ENCODE data around the gene TEAD2. TPM values are rescaled to one million over a fixed set of nuclear protein-coding genes. Genes with fewer than 3 reads are reported as not detected.

The TEAD2 gene
- total RNA-seq, 1 donor from 2014 or later = 62.7 TPM

DNA sequence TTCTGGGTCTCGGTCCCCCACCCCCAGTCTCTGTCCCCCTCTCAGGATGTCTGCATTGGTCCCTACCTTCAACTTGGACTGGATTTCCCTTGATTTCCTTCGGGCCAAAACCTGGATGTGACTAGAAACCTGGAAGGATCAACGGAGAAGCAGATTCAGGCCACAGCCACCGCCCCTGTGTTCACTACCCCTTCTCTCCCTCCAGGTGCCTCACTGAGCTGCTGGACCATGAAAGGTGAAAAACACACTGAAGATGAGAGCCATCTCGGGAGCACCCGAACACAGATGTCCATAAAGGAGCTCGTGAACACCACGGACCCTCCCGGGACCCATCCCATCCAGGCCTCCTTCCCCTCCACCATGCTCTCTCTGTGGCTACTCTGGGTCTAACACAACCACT is 5.0 kb downstream of the TEAD2 start:
- no peak for ATAC-seq
- intact Hi-C loops (cut with micrococcal nuclease) = no loop called here
- DNase-seq = no peak

DNA sequence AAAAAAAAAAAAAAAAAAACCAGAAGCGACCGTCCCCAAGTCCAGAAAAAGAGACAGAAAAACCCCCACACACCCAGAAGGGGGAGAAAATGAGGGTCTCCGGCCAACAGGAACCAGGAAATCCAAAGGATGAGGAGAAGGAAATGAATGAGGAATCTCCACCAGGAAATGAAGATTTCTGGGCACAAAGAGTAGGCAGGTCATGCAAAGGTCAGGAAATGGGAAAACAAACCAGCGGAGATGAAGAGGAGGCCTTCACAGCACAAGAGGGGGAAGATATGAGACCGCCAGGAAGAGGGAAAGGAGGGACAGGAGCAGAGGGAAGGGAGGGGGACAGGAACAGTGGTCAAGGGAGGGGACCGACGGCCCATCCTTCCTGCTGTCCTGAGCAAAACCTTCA is 5.8 kb downstream of the TEAD2 start:
- intact Hi-C loops (cut with micrococcal nuclease) = no loop called here
- DNase-seq = no peak
- ATAC-seq = no peak

DNA sequence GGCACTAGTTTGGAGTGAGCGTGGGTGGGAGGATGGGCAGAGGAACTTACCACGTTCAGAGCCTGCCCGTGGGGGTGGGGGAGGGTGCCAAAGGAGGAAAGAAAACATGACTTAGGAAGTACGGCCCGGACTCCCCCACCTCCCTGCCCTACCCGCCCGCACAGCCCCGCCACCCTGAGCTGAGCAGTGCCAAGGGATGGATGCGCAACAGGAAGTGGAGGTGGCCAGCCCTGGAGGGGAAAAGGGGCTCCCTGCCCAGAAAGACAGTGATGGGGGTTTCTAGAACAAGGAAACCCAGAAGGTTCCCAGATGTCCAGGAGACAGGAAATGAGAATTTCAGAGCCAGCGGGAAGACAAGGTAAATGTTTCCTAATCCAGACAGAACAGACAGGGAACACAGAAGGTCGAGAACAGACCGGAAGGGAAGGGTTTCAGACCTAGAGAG is 6.3 kb downstream of the TEAD2 start:
- intact Hi-C loops (cut with micrococcal nuclease) = no loop called here
- ATAC-seq = peak; percentile 30
- peak; percentile 51 for DNase-seq

DNA sequence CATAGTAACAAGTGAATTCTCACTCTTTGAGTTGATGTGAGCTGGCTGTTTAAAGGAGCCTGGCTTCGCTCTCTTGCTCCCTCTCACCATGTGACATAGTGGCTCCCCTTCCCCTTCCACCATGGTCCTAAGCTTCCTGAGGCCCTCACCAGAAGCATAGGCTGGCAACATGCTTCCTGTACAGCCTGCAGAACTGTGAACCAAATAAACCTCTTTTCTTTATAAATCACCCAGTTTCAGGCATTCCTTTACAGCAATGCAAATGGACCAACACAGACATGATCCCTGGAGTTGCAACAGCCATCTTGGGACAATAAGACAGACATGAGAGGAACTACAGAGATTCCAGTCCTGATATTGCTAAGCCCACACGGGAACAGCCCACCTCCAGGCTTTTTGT is 12.6 kb downstream of the TEAD2 start:
- intact Hi-C loops (cut with micrococcal nuclease) = no loop called here
- ATAC-seq (no peak), DNase-seq (no peak)

DNA sequence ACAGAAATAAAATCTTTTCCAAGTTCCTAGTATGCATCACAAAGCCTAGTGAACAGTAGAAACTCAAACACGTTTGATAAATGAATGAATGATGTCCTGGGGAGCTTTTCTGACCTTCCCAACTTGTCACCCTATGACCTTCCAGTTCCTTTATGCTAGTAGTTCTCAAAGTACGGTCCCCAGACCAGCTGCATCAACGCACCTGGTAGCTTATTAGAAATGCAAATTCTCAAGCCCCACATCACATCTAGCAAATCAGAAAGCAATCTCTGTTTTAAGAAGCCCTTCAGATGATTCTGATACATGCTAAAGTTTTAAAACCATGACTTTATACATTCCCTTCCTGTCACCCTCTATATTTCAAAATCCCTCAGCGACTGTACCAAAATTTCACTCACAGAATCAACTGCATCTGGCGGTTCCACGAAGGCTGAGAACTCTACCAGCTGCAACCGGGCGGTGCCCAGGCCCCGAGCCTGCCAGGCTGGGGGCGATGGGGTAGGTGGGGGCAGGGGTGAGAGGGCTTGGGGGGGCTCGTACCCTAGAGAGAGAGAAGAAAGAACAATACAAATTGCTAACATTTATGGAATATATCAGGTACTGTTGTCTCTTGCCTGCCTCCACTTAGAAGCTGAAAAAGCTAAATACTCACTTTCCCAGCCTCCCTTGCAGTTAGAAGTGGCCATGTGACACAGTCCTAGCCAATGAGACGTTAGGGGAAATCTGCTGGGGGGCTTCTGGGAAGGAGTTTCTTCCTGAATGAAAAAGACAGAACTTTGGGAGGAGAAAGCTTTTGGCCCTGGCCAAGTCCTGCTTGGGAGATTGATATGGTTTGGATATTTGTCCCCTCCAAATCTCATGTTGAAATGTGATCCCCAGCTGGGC is 13.7 kb downstream of the TEAD2 start:
- intact Hi-C loops (cut with micrococcal nuclease) = no loop called here
- ATAC-seq (no peak), DNase-seq (no peak)

DNA sequence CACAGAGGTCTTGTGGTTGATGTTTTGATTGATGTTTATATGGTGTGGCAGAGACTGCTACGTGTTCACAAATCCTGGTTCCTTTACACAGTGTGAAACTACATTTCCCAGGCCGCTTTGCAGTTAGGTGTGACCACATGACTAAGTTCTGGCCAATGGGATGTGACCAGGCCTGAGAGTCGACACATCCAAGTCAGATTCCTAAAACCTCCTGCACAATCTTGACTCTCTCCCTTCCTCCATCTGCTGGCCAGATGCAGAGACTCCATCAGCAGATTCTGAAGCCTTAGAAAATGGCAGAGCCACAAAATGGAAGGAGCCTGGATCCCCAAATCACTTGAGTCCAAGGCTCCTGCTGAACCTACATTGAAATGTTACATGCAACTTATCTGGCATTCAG is 14.4 kb downstream of the TEAD2 start:
- intact Hi-C loops (cut with micrococcal nuclease) = no loop called here
- DNase-seq (no peak), ATAC-seq (peak; percentile 68)

DNA sequence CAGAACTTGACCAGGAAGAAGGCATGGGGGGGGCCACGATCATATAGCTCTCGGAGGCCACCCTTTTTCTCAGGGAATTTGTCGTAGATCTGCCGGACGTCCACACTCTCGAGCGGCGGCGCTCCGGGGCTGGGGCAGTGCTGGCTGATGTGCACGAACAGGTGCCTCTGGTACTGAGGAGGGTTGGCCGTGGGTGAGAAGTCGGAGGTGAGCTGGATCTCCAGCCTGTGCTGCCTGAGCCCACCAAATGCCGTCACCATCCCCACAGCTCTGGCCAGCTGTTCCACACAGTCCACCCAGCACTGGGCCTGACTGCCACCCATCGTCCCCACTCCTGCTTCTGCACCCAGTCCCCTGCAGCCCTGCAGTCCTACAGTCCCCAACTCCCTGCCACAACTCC is 15.0 kb downstream of the TEAD2 start:
- ATAC-seq = no peak
- intact Hi-C loops (cut with micrococcal nuclease) = no loop called here
- no peak for DNase-seq

DNA sequence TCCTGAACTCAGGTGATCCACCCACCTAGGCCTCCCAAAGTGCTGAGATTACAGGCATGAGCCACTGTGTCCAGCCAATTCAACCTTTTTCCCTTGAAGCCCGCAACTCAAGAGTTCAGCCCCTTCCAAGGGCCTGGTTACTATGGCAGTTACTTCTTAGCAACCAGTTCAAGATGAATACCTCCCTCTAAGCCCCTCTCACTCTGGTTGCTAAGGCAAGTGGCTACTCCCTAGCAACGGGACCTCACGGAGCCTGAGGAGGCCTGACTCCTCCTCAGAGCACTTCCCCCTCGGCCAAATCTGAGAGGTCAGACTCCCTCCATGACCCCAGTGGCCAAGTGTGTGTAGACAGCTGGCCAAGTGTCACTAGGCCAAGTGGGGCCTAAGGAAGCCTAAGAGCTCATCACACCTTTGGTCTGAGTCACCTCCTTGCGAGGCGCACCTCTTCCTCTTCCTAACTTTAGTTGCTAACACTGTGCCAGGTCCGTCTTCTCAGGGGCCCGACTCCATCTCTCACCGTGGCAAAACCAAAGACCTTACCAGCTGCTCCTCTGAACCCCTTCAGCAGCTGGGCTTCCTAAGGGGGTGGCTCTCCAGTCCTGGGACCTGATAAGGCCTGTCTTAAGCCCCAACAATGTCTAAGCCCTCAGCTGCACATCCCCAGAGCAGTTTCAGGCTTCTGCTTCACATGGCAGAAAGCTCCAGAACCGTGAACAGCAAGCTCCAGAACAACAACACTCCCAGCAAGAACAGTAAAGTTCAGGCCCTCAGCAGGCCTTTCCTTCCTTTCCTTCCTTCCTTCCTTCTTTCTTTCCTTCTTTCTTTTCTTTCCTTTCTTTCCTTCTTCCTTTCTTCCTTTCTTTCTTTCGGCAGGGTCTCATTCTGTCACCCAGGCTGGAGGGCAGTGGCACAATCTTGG is 17.5 kb downstream of the TEAD2 start:
- DNase-seq (no peak), ATAC-seq (no peak)
- intact Hi-C loops (cut with micrococcal nuclease) = no loop called here

DNA sequence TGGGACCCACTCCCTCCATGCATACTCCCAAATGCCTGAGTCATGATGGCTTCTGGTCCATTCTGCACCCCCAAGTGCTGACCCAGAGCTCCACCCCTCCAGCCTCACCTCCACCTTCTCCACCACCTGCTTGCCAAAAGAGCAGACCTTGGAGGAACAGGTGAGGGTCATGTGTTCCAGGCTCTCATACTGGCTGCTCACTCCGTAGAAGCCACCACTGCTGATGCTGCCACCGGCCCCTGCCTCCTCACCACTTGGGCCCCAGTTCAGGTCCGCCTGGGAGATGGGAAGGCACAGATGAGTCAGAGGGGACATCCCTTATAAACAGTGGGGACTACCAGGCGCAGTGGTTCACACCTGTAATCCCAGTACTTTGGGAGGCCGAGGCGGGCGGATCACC is 19.1 kb downstream of the TEAD2 start:
- DNase-seq (no peak), ATAC-seq (no peak)
- intact Hi-C loops (cut with micrococcal nuclease) = no loop called here

DNA sequence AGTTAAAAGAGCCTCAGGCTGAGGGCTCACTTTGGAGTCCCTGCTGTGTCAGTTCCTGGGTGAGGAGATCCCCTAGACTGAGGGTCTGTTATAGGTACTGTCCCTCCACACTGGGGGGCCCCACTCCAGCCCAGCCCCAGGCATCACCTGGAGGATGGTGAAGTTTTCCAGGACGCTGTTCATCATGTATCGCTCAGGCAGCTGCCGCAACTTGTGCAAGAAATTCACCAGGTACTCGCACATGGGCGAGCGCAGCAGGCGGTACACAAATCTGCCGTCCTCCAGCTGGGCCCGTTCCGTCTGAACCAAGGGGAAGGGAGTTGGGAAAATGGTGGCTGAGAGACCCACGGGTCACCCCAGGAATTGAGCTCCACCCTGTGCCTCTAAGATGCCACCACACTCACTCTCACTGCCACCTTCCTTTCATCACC is 19.9 kb downstream of the TEAD2 start:
- DNase-seq = no peak
- intact Hi-C loops (cut with micrococcal nuclease) = no loop called here
- no peak for ATAC-seq

DNA sequence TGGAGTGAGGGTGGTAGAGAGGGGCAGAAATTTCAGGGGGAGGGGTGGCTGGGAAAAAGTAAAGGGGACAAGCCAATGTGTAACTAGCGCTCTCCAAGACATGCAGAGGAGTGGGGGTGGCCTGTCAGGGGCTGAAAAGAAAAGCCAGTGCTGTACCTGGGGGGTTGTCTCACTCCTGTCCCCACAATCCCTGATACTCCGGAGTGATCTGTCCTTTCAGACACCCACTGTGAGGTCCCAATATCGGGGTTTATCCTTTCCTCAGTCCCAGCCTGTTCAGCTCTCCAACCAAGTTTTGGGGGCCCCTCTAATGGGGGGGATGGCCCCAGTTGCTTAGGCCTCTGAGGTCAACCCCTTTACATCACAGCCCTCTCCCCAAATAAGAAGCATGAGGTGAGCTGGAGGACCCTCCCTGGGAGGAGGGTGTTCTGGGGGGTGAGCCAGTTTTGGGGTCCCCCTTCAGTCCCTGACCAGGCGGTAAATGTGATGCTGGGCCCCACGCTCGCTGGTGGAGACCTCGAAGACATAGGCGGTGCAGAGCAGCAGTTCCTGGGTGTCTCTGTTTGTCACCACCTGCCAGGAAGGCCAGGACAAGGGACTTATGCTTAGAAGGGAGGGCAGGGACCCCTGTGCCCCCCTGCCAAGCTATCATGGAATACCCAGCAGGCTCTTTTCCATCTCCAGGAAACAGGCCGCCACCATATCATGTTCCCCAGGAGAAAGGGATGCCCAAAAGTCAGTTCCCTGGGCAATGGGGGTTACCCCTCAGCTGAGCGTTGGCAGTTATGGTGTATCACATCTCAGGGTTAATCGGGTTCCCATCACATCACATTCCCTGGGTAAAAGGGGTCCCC is 21.1 kb downstream of the TEAD2 start:
- intact Hi-C loops (cut with micrococcal nuclease) = no loop called here
- no peak for ATAC-seq
- DNase-seq = no peak

DNA sequence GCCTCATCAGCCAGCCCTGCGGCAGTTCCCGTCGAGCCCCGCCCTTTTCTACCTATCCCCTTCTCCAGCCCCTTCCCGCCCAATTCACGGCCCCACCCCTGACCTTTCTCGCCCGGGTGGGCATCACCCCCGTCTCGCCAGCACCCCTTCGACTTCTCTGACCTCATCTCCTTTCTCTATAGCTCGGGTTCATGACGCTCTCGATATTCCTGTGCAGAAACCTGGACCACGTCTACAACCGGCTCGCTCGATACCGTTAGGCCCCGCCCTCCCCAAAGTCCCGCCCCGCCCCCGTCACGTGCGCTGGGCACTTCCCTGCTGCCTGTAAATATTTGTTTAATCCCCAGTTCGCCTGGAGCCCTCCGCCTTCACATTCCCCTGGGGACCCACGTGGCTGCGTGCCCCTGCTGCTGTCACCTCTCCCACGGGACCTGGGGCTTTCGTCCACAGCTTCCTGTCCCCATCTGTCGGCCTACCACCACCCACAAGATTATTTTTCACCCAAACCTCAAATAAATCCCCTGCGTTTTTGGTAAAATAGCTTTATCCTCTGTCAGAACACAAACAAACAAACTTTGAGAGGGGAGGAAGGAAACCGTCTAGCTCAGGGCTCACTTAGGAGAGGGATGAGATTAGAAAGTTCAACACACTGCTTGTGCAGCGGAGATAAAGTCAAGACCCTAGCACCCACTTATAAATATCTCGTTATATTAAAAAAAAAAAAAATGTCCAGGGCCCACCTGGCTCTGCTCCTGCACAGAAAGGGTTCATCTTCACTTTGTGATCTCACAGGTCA is 21.9 kb downstream of the TEAD2 start:
- peak; percentile 79 for DNase-seq
- intact Hi-C loops (cut with micrococcal nuclease) = no loop called here
- ATAC-seq = peak; percentile 42

DNA sequence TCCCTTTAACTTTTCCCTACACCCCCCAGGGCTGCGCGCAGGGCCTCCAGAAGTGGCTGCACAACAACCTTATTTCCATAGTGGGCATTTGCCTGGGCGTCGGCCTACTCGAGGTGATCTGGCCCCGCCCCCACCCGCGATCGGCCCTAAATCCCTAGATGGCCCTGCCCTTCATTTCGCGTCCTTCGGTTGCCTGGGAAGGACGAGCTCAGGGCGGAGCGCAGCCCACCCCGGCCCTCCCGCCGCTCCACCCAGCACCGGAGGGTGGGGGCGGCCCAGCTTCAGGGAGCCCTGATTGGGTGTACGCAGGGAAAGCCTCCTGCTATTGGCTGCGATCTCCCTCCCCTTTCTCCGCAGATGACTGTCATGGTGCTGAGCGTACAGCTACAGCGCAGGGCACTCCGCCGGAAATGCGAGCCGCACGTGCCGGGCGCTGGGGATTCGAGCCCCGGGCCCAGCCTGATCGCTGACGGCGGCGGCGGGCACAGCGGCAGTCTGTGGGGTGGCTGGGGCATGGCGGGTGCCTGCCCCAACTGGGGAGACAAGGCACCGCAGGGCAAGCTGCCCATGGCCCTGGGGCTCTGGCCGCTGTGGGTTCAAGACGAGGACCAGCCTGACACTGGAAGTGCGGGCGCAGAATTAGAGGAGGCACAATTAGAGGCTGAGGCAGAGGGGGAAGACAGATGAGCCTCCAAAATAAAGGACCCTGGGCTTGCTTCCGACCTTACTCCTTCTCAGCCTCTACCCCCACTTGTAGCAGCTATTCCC is 22.7 kb downstream of the TEAD2 start:
- ATAC-seq = peak; percentile 95
- intact Hi-C loops (cut with micrococcal nuclease) = no loop called here

DNA sequence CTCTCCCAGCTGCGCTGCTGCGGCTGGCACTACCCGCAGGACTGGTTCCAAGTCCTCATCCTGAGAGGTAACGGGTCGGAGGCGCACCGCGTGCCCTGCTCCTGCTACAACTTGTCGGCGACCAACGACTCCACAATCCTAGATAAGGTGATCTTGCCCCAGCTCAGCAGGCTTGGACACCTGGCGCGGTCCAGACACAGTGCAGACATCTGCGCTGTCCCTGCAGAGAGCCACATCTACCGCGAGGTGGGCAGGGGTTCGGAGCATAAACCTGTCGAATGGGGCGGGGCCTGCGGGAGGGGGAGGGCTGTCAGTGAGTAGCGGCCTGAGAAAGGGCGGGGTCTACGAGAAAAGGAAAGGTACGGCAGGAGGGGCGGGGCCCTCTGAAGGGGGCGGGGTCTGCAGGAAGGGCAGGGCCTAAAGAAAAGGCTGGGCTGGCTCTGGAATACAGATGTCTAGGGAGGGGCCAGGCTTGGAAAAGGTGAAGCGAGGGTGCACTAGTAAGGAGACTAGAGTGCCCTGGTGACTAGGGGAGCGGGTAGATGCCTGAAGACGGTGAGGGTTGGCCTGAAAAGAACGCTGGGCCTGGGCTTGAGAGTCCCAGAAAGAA is 23.4 kb downstream of the TEAD2 start:
- DNase-seq (peak; percentile 85), ATAC-seq (peak; percentile 71)
- intact Hi-C loops (cut with micrococcal nuclease) = no loop called here

More for the DNA sequence above, 22.7 kb downstream of the TEAD2 start:
- DNase-seq = peak; percentile 92

DNA sequence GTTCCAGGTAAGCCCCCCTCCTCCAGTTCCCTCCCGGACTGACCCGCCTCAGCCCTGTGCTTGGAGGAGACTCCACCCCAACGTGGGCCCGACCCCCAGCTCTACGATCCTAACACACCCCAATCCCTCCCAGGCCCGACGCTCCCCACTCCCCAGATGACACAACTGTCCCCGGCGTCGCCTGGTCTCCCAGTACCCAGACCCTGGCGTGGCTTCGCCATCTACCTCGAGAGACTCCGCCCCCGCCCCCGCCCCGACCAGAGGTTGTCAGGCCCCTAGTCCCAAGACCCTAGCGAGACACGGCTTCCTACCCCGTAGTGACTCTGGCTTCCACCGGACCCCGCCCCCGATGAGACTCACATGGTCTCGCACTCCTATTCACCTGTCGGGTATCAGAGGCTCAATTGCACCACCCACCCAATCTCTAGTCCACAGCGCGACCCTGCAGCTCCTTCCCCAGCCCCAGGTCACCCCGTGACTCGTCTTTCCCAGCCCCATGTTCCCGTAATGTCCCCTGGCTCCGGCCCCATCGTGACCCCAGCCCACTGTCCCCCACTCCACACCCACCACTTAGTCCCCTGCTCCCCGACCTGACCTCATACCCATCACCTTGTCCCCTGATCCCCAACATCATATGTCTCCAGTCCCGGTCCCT is 24.1 kb downstream of the TEAD2 start:
- intact Hi-C loops (cut with micrococcal nuclease) = no loop called here
- no peak for DNase-seq
- no peak for ATAC-seq

DNA sequence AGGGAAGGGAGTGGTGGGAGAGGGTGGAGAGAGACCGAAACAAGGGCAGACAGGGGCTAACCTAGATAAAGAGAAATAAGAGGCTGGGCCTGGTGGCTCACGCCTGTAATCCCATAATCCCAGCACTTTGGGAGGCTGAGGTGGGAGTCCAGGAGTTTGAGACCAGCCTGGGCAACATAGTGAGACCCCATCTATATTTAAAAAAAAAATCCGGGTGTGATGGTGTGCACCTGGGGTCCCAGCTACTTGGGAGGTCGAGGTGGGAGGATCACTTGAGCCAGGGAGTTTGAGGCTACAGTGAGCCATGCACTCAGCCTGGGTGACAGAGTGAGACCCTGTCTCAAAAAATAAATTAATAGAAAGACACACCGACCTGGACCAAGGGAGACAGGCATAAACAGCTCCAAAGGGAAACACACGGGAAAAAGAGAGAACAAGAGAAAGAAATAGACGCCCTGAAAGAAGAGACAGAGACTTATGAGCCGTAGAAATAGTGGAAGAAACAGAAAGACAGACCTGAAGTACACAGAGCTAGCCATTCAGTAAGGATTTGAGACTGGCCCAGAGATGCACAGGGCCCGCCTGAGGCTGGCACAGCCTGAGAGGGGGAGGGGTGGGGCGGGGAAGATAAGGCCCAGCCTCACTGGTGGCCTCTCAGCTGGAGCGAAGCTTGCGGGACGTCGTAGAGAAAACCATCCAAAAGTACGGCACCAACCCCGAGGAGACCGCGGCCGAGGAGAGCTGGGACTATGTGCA is 24.8 kb downstream of the TEAD2 start:
- ATAC-seq = no peak
- intact Hi-C loops (cut with micrococcal nuclease) = no loop called here

More for the DNA sequence above, 24.8 kb downstream of the TEAD2 start:
- DNase-seq = no peak
